GDM1 (cell line): ENCODE results near the gene BLOC1S2.
"Not testable (repeated sequence)": the region's sequence is repeated elsewhere in the genome, so short reads cannot be mapped to it uniquely, and the experiment has no call there.

Experiments used
- DNase-seq: peaks from one replicate; lab custom pipeline; 2025; lab: John Stamatoyannopoulos, UW

BLOC1S2 gene

DNA sequence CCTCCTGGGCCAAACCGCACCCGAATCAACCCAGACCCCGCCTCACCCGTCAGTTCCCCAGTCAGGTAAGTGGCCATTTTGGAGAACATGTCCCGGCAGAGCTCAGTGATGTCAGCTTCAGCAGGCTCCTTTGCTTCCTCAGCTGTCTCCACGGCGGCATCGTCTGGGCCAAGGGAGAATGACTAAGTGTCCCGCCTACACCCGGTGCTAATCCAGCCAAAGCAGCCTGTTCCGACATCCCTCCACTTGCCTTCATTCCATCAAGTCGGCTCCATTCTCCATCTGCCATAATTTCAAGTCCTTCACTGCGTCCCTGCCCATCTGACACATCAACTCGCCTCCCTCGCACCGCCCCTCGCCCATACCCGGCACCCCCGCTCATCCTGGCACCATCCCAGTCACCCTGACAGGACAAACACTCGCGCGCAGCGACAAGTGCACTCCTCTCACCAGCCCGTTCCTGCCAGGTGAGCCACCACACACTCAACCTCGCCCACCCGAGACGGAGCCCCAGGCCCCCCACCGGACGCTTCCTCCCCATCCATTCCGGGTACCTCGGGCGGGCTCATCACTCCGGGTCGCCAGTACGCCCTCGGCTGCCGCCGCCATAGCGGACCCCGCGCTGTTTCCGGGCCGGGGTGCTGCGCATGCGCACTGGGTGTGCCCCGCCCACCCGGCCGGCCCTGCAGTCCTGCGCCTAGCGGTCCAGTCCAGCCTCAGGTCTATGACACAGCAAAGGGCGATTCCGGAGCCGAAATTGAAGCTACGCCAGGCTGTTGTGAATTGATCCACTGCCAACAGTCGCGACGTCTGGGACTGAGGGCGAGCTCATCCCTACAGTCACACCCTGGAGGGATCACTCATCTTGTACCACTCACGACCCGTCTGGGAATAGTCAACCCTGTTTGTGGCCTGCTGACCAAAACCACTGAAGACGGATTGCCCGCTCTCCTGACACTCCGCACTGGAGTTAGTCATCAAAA lies at the start of gene BLOC1S2:
TSS of gene BLOC1S2 (minus strand) at position 630 of the 983 bp plus-strand sequence. CDS start at position 609, 21 bp downstream.
- peak; percentile 79 for DNase-seq

DNA sequence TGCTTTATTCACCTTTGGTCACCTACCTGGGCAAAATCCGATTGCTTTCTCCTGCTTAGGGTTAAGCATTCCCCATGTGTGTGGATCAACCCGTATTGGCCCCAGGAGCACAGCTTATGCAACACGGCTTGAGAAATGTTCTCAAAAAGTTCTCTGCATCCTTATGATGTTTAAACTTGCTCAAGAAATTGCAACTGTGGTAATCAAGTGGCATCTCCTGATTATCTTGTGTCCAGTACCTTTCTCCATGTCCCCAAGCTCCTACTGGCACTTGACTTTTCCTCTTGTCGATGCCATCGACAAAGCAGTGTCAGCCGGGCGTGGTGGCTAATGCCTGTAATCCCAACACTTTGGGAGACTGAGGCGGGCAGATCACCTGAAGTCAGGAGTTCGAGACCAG lies 48.3 kb upstream of the BLOC1S2 start:
- no peak for DNase-seq

- no peak for DNase-seq
Observed at GRCh38 chr10:100333661-100334440, 47.4 kb upstream of the BLOC1S2 start.

GRCh38 chr10:100333106-100333505 lies 46.6 kb upstream of the BLOC1S2 start:
- DNase-seq, result no peak

DNA sequence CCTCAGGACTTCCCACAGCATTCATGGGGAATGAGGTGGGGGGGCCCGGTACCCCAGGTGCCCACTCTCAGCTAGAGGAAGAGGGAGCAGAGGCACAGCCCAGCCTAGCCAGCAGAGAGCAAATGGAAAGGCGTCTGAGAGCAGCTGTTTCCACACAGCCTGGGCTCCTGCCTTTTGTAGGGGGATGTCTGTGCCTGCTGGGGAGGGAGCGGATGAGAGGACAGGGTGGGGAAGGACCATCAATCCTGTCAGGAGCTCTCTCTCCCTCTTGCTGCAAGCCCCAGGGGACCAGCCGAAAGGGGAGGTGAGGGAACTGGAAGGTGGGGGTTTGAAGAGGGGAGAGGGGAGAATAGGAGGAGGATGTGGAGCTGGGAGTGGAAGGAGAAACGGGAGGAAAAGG lies 43.6 kb upstream of the BLOC1S2 start, which contains the start of gene PKD2L1:
TSS of gene PKD2L1 (minus strand) at position 150 of the 400 bp plus-strand sequence. CDS start at position 25, 125 bp downstream.
- DNase-seq, result no peak

DNA sequence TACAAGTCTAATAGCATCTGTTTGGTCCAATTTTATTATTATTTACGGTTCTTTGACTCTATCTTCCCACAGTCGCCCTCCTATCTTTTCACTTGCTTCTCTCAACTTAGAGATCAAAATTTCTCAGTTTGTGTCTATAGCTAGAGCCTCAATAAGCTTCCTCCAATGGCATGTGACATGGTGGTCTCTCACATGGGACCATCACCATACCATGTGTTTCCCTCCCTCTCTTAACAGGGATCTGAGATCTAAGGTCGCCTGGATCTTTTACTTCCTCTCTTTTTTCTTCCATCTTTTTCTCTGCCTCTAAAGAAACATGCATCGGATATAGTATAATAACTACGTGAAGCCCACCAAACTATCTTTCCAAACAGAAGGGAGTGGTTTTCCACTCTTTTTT lies 41.7 kb upstream of the BLOC1S2 start:
- no peak for DNase-seq

DNA sequence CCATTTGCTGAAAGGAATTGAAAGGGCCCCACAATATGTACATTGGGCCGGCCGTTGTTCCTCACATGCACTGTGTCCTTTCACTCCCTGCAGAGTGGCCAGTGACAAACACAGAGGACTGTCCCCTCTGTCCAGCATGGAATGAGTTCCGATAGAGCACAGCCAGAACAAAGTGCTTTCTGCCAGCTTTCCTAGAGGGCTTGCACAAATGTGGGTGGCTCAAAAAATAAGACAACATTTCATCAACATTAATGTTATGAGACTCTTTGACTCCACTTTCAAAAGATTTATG lies 41.2 kb upstream of the BLOC1S2 start:
- no peak for DNase-seq

DNA sequence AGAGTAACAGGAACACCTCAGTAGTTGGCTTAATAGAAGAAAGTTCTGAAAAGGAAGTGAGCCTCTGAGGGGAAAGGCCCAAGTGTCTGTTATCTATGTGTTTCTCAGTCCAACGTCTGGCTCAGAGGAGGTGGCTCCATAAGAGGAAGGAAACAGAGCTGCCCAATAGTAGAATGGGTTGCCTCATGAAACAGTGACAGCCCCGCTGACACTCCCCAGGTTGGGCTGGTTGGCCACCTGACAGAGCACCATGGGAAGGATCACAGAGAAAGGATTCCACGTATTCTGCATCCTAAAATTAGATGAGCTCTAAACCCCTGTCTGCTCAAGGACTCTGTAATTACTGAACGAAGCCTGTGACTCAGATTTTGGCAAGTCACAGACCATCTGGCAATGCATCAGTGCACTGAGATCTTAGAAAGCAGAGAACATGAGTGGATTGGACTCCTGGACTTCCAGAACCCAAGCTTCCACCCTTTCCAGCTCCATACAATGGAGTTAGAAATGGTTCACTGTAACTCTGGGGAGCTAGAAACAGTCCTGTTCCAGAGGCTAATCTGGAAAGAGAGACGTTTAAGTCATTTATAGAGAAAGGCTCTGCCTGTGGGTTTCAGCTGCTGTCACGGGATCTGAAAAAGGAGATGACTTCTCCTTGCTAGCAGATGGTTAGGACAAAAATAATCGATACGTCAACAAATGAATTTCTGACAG lies 40.7 kb upstream of the BLOC1S2 start:
- peak; percentile 55 for DNase-seq

DNA sequence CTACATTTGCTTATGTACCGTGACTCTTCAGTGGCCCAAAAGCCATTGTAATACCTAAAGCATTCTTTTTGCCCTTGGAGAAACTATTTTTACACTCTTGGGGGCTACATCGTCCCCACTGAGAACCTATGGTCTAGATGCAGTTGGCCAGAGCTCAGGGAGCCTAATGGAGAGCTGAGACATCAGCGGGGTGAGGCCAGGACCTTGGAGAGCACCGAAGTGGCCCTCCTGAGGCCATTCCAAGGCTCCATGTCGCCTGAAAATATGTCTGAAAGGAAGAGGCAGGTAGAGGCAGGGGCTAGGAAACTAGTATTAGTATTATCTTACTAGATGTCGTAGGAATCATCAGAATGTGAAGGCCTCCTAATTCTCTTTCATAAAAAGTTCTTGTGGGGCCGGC lies 38.7 kb upstream of the BLOC1S2 start:
- no peak for DNase-seq

DNA sequence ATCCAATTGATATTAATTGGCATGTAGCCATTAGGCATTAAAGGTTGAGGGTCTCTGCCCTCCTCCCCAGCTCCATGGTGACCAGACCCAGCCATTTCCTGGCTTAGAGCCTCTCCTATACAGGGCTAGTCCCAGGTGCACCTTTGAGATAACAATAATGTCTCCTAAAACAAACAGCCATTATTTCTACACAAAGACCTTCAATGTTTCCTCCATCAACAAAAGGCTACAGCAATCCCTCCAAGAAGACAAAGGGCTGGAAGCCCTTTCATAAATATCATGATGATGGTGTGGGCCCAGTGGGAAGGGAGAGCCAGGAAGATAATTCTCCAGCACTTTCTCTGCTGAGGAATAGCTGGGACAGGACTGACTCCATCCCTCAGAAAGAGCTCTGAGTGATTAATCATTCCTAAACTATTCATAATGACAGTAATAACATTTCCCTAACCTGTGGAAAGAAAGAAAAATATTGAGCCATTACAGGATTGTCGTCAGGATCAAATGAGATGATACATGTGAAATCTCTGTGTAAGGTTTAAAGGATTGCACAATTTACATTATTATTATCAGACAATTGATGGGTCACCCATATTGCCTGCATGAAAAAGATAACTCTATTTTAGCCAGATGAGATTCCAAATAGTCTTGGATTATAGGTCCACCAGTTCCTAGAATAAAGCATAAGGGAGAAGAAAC lies 33.4 kb upstream of the BLOC1S2 start:
- no peak for DNase-seq

DNA sequence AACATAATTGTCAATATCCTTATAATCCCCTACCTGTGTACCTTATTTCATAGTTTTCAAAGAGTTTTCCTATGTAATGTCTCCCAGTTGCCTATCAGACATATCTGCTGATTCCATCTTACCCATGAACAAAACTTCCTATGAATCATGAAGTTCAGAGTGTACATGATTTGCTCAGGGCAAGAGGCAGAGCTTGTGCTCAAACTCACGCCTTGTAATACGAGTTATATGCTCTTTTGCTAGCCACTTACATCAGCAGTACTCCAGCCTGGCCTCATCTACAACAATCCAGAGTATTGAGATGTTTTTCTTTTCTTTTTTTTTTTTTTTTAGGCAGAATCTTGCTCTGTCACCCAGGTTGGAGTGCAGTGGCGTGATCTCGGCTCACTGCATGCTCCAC lies 31.7 kb upstream of the BLOC1S2 start:
- no peak for DNase-seq

DNA sequence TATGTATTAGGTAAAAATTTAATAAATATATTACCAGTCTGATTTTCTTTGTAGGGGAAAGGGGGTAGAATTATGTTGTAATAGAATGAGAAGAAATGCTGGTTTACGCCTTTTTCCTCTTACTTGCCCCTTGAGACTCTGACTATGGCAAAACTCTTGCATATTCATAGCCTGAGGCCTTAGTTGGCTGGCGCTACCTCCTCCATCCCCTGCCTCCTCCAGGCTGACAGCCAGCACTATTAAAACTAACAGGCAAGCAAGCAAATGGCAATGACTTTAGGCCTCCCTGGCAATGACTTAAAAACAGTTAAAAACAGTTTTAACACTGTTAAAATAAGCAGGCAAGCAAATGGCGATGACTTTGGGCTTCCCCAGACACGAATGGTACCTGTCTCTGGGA lies 29.1 kb upstream of the BLOC1S2 start:
- DNase-seq, result no peak

DNA sequence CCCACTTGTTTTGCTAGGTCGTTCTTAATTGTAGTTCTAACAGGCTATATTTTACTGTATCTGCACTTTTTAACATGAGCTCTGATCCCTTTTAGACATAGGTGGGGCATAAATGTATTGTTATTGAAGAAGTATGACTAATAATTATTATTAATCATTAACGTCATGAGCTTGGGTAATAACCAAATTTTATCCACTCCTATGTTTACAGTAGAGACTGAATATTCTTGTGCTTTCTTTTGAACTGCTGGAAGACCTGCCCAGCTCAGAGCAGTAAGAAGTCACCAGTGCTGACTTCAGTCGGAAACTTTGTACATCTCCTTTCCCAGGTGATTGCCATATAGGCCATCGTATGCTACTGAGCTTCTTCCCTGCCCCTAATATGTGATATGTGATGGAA lies 24.8 kb upstream of the BLOC1S2 start:
- no peak for DNase-seq

DNA sequence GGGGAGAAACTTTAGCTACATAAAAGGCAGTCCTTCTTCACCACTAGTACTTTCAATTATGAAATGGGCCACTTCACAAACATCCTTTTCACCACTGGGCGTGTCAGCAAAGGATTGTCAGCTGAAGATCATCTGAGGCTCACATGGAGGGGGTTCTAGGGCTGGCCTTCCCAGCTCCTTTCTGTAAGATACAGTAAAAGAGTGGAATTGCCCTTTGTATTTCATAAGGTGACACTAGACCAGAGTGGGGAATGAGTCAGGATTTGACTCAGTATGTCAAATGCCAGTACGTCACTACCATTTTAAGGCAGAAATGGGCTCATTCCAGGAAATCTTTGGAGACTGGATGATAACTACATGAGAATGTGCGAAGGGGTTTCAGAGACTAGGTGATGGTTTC lies 21.2 kb upstream of the BLOC1S2 start:
- DNase-seq, result no peak

DNA sequence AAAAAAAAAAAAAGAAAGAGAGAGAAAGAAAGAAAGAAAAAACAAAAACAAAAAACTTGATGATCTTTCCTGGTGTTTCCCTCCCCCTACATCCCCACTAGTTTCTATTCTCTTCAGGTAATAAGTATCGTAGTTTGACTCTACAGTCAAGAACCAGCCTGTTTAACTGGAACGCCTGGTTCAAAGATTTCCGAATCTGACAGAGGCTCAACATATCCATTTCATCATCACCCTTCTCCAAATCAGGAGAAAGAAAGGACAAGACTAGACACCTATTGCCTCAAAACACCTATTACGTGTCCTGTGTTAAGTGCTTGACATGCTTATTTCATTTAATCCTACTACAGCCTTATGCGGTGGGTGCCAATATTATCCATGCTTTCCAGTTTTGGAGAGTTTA lies 20.4 kb upstream of the BLOC1S2 start:
- DNase-seq, result no peak

DNA sequence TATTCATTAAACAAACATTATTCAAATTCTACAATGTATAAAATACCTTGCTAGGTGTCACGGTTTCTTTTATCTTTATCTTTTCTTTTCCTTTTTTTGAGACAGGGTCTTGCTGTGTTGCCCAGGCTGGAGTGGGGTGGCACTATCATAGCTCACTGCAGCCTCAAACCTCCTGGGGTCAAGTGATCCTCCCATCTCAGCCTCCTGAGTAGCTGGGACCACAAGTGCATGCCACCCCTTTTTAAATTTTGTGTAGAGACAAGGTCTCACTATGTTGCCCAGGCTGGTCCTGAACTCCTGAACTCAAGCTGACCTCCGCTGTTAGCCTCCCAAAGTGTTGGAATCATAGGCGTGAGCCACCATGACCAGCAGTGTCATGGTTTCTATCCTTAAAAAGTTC lies 17.9 kb upstream of the BLOC1S2 start:
- DNase-seq, result no peak

DNA sequence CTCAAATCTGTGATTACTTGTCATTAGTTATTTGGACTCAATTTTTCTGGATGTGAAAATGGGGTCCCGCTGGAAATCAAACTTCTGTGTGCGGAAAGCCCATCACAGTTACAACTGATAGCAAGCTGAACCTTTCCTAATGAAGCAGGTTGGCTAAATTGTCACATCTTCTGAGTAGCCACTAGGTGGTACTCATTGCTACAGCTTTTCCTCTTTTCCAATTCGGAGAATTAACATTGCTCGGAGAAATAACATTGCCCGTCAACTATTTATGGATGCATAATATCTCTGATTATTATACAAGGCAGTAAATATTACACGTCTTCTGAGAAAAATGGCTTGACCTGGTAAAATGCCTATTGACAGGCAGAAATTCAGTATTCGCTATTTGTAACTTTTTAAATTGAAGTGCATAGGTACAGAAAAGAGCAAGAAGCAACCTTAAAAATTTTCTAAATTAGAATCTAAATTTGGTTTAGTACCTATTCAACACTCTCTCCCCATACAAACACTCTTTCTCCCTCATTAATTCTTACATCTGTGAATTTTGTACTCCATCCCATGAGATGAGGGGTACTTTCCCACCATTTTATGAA lies 17.3 kb upstream of the BLOC1S2 start:
- DNase-seq, result no peak

DNA sequence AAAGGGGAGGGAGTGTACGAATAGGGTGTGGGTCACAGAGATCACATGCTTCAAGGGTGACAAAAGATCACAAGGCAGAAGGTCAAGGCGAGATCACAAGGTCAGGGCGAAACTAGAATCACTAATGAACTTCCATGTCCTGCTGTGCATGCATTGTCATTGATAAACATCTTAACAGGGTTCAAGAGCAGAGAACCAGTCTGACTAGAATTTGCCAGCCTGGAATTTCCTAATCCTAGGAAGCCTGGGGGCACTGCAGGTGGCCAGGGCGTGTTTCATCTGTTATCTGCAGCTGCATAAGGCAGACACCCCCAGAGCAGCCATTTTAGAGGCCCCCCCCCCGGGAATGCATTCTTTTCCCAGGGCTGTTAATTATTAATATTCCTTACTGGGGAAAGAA lies 14.6 kb upstream of the BLOC1S2 start:
- not testable (repeated sequence) for DNase-seq

DNA sequence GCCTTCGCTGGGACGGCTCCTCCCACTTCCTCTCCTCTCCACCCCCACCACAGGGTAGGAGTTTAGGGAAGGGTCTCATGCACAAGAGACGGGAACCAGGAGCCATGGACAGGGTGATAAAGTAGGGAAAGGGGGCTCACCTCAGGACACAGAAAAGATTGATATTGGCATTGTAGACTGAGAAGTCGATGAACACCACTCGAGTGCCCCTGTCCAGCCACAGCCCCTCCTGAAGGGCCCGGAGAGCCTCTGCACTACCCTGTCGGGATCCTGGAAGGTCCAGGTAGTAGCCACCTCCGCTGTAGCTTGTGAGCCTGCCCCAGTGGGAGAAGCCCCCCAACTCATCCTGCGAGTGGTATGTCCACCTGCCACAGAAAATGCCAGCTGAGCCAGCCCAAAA lies 10.8 kb upstream of the BLOC1S2 start:
- DNase-seq, result no peak

DNA sequence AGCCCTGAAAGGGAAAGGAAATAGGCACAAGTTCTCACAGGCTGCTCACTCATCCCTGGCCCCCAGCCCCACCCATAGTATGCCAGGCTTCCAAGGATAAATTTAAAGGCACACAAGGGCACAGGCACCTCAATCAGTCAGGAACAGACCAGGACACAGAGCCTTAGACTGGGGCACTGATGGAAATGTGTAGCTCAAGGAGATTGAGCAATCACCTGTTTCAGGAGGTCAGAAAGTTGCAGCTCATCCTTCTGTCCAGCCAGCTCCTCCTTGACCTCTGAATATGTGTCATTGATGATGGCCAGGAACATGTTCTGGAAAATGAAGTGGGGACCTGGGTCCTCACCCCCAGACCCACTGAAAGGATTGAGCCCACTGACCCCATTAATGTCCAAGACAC lies 6.6 kb upstream of the BLOC1S2 start:
- DNase-seq, result no peak

DNA sequence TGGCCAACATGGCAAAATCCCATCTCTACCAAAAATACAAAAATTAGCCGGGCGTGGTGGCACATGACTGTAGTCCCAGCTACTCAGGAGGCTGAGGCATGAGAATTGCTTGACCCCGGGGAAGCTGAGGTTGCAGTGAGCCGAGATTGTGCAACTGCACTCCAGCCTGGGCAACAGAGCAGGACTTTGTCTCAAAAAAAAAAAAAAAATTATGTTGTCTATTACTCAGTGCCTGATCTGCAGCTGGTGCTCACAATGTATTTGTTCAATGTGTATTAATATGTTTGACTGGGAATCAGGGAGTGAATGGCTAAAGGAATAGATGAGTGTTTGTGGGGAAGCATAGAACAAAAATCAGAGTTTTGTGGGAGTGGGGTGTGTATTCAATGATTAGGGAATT lies 5.8 kb upstream of the BLOC1S2 start:
- not testable (repeated sequence) for DNase-seq
